ENCODE data around the gene OR9A2. TPM values are rescaled to one million over a fixed set of nuclear protein-coding genes. Genes with fewer than 3 reads are reported as not detected.
A peak's percentile ranks its signal among the peaks of the same experiment; 100 is the strongest.

OR9A2 gene
- total RNA-seq, 2 experiments from 2014 or later: not detected

- Mint-ChIP-seq H3K9me3 (no peaks in the 10 kb centered on the region), H3K4me1 (no peaks in the 10 kb centered on the region), H3K27ac (no peak overlapping the region), H3K36me3 (ENCODE audit: low read depth) (no peaks in the 10 kb centered on the region), H3K27me3 (peaks cover 11% of the 10 kb centered on the region), H3K4me3 (no peak overlapping the region)
- DNase-seq: no peak
- ChIA-PET CTCF (interaction anchor here (0.6 to 0.9 kb wide), 2 partner anchors 11 to 134 kb away, joined by 3 read pairs; no protein-coding TSS in a partner anchor), POLR2A (no interaction called here)
Observed at GRCh38 chr7:143013893-143014292, 13.0 kb downstream of the OR9A2 start.

GRCh38 chr7:143013473-143013872, 13.5 kb downstream of the OR9A2 start:
- H3K27me3 Mint-ChIP-seq: peaks cover 13% of the 10 kb centered on the region
- no peaks in the 10 kb centered on the region for H3K36me3 Mint-ChIP-seq (ENCODE audit: low read depth)
- no peaks in the 10 kb centered on the region for H3K9me3 Mint-ChIP-seq
- ChIA-PET POLR2A (interaction anchor here (0.5 kb wide), 1 partner anchor 554 kb away, joined by 3 read pairs; no protein-coding TSS in a partner anchor), CTCF (interaction anchor here (0.6 kb wide), 1 partner anchor 11 kb away, joined by 3 read pairs; no protein-coding TSS in a partner anchor)
- DNase-seq: no peak
- H3K4me3 Mint-ChIP-seq: no peak overlapping the region
- no peaks in the 10 kb centered on the region for H3K4me1 Mint-ChIP-seq
- H3K27ac Mint-ChIP-seq: no peak overlapping the region

- H3K9me3 Mint-ChIP-seq: no peaks in the 10 kb centered on the region
- H3K27ac Mint-ChIP-seq: no peak overlapping the region
- ChIA-PET POLR2A (no interaction called here), CTCF (interaction anchor here (0.7 to 1.6 kb wide), 4 partner anchors 10 to 700 kb away, joined by 3 read pairs; no protein-coding TSS in a partner anchor)
- no peak overlapping the region for H3K4me3 Mint-ChIP-seq
- H3K4me1 Mint-ChIP-seq: peaks cover 2% of the 10 kb centered on the region
- H3K27me3 Mint-ChIP-seq: peaks cover 16% of the 10 kb centered on the region
- DNase-seq: no peak
- H3K36me3 Mint-ChIP-seq (ENCODE audit: low read depth): no peaks in the 10 kb centered on the region
Observed at GRCh38 chr7:143012409-143012808, 14.5 kb downstream of the OR9A2 start.

- Mint-ChIP-seq H3K4me3 (no peak overlapping the region), H3K36me3 (ENCODE audit: low read depth) (no peaks in the 10 kb centered on the region), H3K27me3 (peaks cover 16% of the 10 kb centered on the region), H3K27ac (no peak overlapping the region), H3K9me3 (no peaks in the 10 kb centered on the region), H3K4me1 (peaks cover 2% of the 10 kb centered on the region)
- ChIA-PET POLR2A (no interaction called here), CTCF (interaction anchor here (0.7 to 1.6 kb wide), 4 partner anchors 10 to 699 kb away, joined by 3 read pairs; no protein-coding TSS in a partner anchor)
- no peak for DNase-seq
Observed at GRCh38 chr7:143012001-143012400, 14.9 kb downstream of the OR9A2 start.

GRCh38 chr7:143008007-143008901, 18.7 kb downstream of the OR9A2 start:
- ChIA-PET CTCF (interaction anchor here (0.6 to 3.5 kb wide), 12 partner anchors 9 to 1095 kb away, joined by 3 to 26 read pairs (median 4); no protein-coding TSS in a partner anchor), POLR2A (no interaction called here)
- Mint-ChIP-seq H3K36me3 (ENCODE audit: low read depth) (no peaks in the 10 kb centered on the region), H3K4me1 (peaks cover 5% of the 10 kb centered on the region), H3K9me3 (no peaks in the 10 kb centered on the region), H3K27ac (no peak overlapping the region), H3K4me3 (no peak overlapping the region), H3K27me3 (peaks cover 17% of the 10 kb centered on the region)
- peak; percentile 81 for DNase-seq

GRCh38 chr7:143005632-143006260, 21.2 kb downstream of the OR9A2 start:
- ChIA-PET CTCF (interaction anchor here (0.9 to 2.2 kb wide), 3 partner anchors 209 to 686 kb away, joined by 3 to 18 read pairs (median 3); no protein-coding TSS in a partner anchor), POLR2A (no interaction called here)
- Mint-ChIP-seq H3K4me1 (peaks cover 9% of the 10 kb centered on the region), H3K27ac (no peak overlapping the region), H3K27me3 (peaks cover 15% of the 10 kb centered on the region), H3K9me3 (no peaks in the 10 kb centered on the region), H3K4me3 (no peak overlapping the region), H3K36me3 (ENCODE audit: low read depth) (no peaks in the 10 kb centered on the region)
- DNase-seq: no peak

GRCh38 chr7:143003393-143004051, 23.4 kb downstream of the OR9A2 start:
- H3K9me3 Mint-ChIP-seq: no peaks in the 10 kb centered on the region
- peaks cover 9% of the 10 kb centered on the region for H3K4me1 Mint-ChIP-seq
- POLR2A ChIA-PET: no interaction called here
- CTCF ChIA-PET: interaction anchor here (0.7 to 1.9 kb wide), 13 partner anchors 10 to 690 kb away, joined by 3 to 5 read pairs (median 3); partner anchors contain the start of gene TAS2R40
- H3K4me3 Mint-ChIP-seq: peak overlapping the region; percentile 55
- no peaks in the 10 kb centered on the region for H3K36me3 Mint-ChIP-seq (ENCODE audit: low read depth)
- H3K27me3 Mint-ChIP-seq: peaks cover 9% of the 10 kb centered on the region
- peak overlapping the region; percentile 26 for H3K27ac Mint-ChIP-seq
- peak; percentile 56 for DNase-seq

- no peaks in the 10 kb centered on the region for H3K36me3 Mint-ChIP-seq (ENCODE audit: low read depth)
- H3K9me3 Mint-ChIP-seq: no peaks in the 10 kb centered on the region
- POLR2A ChIA-PET: no interaction called here
- no peak overlapping the region for H3K27ac Mint-ChIP-seq
- CTCF ChIA-PET: interaction anchor here (0.7 to 2.3 kb wide), 13 partner anchors 9 to 689 kb away, joined by 3 to 12 read pairs (median 3); partner anchors contain the start of gene TAS2R40
- no peak overlapping the region for H3K4me3 Mint-ChIP-seq
- DNase-seq: no peak
- H3K4me1 Mint-ChIP-seq: peaks cover 9% of the 10 kb centered on the region
- H3K27me3 Mint-ChIP-seq: peaks cover 8% of the 10 kb centered on the region
Observed at GRCh38 chr7:143002898-143003297, 24.0 kb downstream of the OR9A2 start.

GRCh38 chr7:143002106-143002505, 24.8 kb downstream of the OR9A2 start:
- Mint-ChIP-seq H3K27me3 (peaks cover 8% of the 10 kb centered on the region), H3K27ac (no peak overlapping the region), H3K36me3 (ENCODE audit: low read depth) (no peaks in the 10 kb centered on the region), H3K4me1 (peaks cover 7% of the 10 kb centered on the region), H3K9me3 (no peaks in the 10 kb centered on the region), H3K4me3 (no peak overlapping the region)
- ChIA-PET POLR2A (no interaction called here), CTCF (interaction anchor here (1.3 to 2.3 kb wide), 6 partner anchors 9 to 370 kb away, joined by 3 to 12 read pairs (median 3); no protein-coding TSS in a partner anchor)
- no peak for DNase-seq

GRCh38 chr7:143000648-143001047, 26.3 kb downstream of the OR9A2 start:
- Mint-ChIP-seq H3K36me3 (ENCODE audit: low read depth) (no peaks in the 10 kb centered on the region), H3K9me3 (no peaks in the 10 kb centered on the region), H3K27ac (no peak overlapping the region), H3K27me3 (peaks cover 8% of the 10 kb centered on the region), H3K4me3 (no peak overlapping the region), H3K4me1 (peaks cover 7% of the 10 kb centered on the region)
- POLR2A ChIA-PET: no interaction called here
- no peak for DNase-seq
- CTCF ChIA-PET: interaction anchor here (0.9 to 2.3 kb wide), 2 partner anchors 9 to 214 kb away, joined by 4 to 12 read pairs; no protein-coding TSS in a partner anchor

- no peak overlapping the region for H3K27ac Mint-ChIP-seq
- ChIA-PET POLR2A (no interaction called here), CTCF (interaction anchor here (1.1 to 1.2 kb wide), 2 partner anchors 127 to 216 kb away, joined by 3 to 5 read pairs; no protein-coding TSS in a partner anchor)
- peaks cover 3% of the 10 kb centered on the region for H3K27me3 Mint-ChIP-seq
- H3K4me1 Mint-ChIP-seq: peaks cover 7% of the 10 kb centered on the region
- H3K36me3 Mint-ChIP-seq (ENCODE audit: low read depth): no peaks in the 10 kb centered on the region
- DNase-seq: no peak
- no peak overlapping the region for H3K4me3 Mint-ChIP-seq
- H3K9me3 Mint-ChIP-seq: no peaks in the 10 kb centered on the region
Observed at GRCh38 chr7:142999793-143000192, 27.1 kb downstream of the OR9A2 start.

- DNase-seq: no peak
- H3K36me3 Mint-ChIP-seq (ENCODE audit: low read depth): no peaks in the 10 kb centered on the region
- H3K27me3 Mint-ChIP-seq: peaks cover 5% of the 10 kb centered on the region
- ChIA-PET POLR2A (interaction anchor here (0.7 kb wide), 1 partner anchor 79 kb away, joined by 3 read pairs; no protein-coding TSS in a partner anchor), CTCF (interaction anchor here (0.9 to 1.2 kb wide), 2 partner anchors 216 to 464 kb away, joined by 3 to 5 read pairs; no protein-coding TSS in a partner anchor)
- no peak overlapping the region for H3K4me3 Mint-ChIP-seq
- H3K9me3 Mint-ChIP-seq: no peaks in the 10 kb centered on the region
- H3K27ac Mint-ChIP-seq: no peak overlapping the region
- peaks cover 7% of the 10 kb centered on the region for H3K4me1 Mint-ChIP-seq
Observed at GRCh38 chr7:142998966-142999365, 28.0 kb downstream of the OR9A2 start.
